ENCODE data around the gene PJVK. TPM values are rescaled to one million over a fixed set of nuclear protein-coding genes. Genes with fewer than 3 reads are reported as not detected.

The PJVK gene
- total RNA-seq, 1 donor from 2014 or later: 7.7 TPM

- TF ChIP-seq CTCF (IDR thresholded peaks at IDR 0.05; ENCODE audit: unreplicated experiment): no peak
- H3K36me3 Mint-ChIP-seq (ENCODE audit: insufficient read depth): peaks cover 45% of the 10 kb centered on the region
- no peak overlapping the region for H3K27ac Mint-ChIP-seq
Observed at GRCh38 chr2:178425255-178425827, 25.8 kb upstream of the PJVK start.

GRCh38 chr2:178426388-178426787 is 24.8 kb upstream of the PJVK start:
- Mint-ChIP-seq H3K9me3 (ENCODE audit: low read depth) (peaks cover 28% of the 10 kb centered on the region), H3K27ac (no peak overlapping the region), H3K36me3 (ENCODE audit: insufficient read depth) (peaks cover 48% of the 10 kb centered on the region), H3K27me3 (no peaks in the 10 kb centered on the region), H3K4me1 (ENCODE audit: low read depth) (no peaks in the 10 kb centered on the region), H3K4me3 (ENCODE audit: low read depth) (no peak overlapping the region)
- TF ChIP-seq CTCF (IDR thresholded peaks at IDR 0.05; ENCODE audit: unreplicated experiment): no peak
- no peak for DNase-seq (ENCODE audit: low spot score, unreplicated experiment)

More at GRCh38 chr2:178425255-178425827, 25.8 kb upstream of the PJVK start:
- Mint-ChIP-seq H3K9me3 (ENCODE audit: low read depth) (peaks cover 28% of the 10 kb centered on the region), H3K27me3 (no peaks in the 10 kb centered on the region), H3K4me3 (ENCODE audit: low read depth) (no peak overlapping the region), H3K4me1 (ENCODE audit: low read depth) (no peaks in the 10 kb centered on the region)
- DNase-seq (ENCODE audit: low spot score, unreplicated experiment): no peak

- Mint-ChIP-seq H3K4me1 (ENCODE audit: low read depth) (no peaks in the 10 kb centered on the region), H3K27me3 (no peaks in the 10 kb centered on the region), H3K36me3 (ENCODE audit: insufficient read depth) (peaks cover 53% of the 10 kb centered on the region), H3K4me3 (ENCODE audit: low read depth) (no peak overlapping the region), H3K9me3 (ENCODE audit: low read depth) (peaks cover 28% of the 10 kb centered on the region), H3K27ac (no peak overlapping the region)
- DNase-seq (ENCODE audit: low spot score, unreplicated experiment): no peak
- TF ChIP-seq CTCF (IDR thresholded peaks at IDR 0.05; ENCODE audit: unreplicated experiment): no peak
Observed at GRCh38 chr2:178427458-178427857, 23.7 kb upstream of the PJVK start.

- Mint-ChIP-seq H3K27me3 (no peaks in the 10 kb centered on the region), H3K4me3 (ENCODE audit: low read depth) (no peak overlapping the region), H3K36me3 (ENCODE audit: insufficient read depth) (peaks cover 53% of the 10 kb centered on the region), H3K9me3 (ENCODE audit: low read depth) (peaks cover 28% of the 10 kb centered on the region), H3K4me1 (ENCODE audit: low read depth) (no peaks in the 10 kb centered on the region), H3K27ac (peak overlapping the region; percentile 47)
- no peak for DNase-seq (ENCODE audit: low spot score, unreplicated experiment)
- TF ChIP-seq CTCF (IDR thresholded peaks at IDR 0.05; ENCODE audit: unreplicated experiment): no peak
Observed at GRCh38 chr2:178428396-178428806, 22.8 kb upstream of the PJVK start.

GRCh38 chr2:178429336-178429735 is 21.8 kb upstream of the PJVK start:
- no peaks in the 10 kb centered on the region for H3K27me3 Mint-ChIP-seq
- peaks cover 46% of the 10 kb centered on the region for H3K36me3 Mint-ChIP-seq (ENCODE audit: insufficient read depth)

More at GRCh38 chr2:178429336-178429735, 21.8 kb upstream of the PJVK start:
- Mint-ChIP-seq H3K9me3 (ENCODE audit: low read depth) (peaks cover 19% of the 10 kb centered on the region), H3K4me3 (ENCODE audit: low read depth) (no peak overlapping the region), H3K27ac (peak overlapping the region; percentile 34), H3K4me1 (ENCODE audit: low read depth) (no peaks in the 10 kb centered on the region)
- DNase-seq (ENCODE audit: low spot score, unreplicated experiment): no peak
- TF ChIP-seq CTCF (IDR thresholded peaks at IDR 0.05; ENCODE audit: unreplicated experiment): no peak
